ENCODE data around the gene ZNF862.

- TF ChIP-seq CREB5 (CRISPR knock-in tag; IDR thresholded peaks at IDR 0.05; ENCODE audit: low read depth) = no peak
- TF ChIP-seq ZNF70 (CRISPR knock-in tag; IDR thresholded peaks at IDR 0.05) = no peak
- no peak for TF ChIP-seq PATZ1 (CRISPR knock-in tag; IDR thresholded peaks at IDR 0.05; ENCODE audit: borderline replicate concordance)
- TF ChIP-seq ISL1 (CRISPR knock-in tag; IDR thresholded peaks at IDR 0.05) = no peak
- TF ChIP-seq ZNF8 (CRISPR knock-in tag; IDR thresholded peaks at IDR 0.05) = no peak
- TF ChIP-seq ZFP30 (CRISPR knock-in tag; IDR thresholded peaks at IDR 0.05) = no peak
- no peak for TF ChIP-seq ZNF565 (CRISPR knock-in tag; conservative IDR thresholded peaks at IDR 0.05; ENCODE audit: low read depth)
- TF ChIP-seq, protein P1, sequence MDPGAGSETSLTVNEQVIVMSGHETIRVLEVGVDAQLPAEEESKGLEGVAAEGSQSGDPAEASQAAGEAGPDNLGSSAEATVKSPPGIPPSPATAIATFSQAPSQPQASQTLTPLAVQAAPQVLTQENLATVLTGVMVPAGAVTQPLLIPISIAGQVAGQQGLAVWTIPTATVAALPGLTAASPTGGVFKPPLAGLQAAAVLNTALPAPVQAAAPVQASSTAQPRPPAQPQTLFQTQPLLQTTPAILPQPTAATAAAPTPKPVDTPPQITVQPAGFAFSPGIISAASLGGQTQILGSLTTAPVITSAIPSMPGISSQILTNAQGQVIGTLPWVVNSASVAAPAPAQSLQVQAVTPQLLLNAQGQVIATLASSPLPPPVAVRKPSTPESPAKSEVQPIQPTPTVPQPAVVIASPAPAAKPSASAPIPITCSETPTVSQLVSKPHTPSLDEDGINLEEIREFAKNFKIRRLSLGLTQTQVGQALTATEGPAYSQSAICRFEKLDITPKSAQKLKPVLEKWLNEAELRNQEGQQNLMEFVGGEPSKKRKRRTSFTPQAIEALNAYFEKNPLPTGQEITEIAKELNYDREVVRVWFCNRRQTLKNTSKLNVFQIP (CRISPR knock-in tag; IDR thresholded peaks at IDR 0.05; ENCODE audit: borderline replicate concordance, low read depth) = no peak
- no peak for TF ChIP-seq ZC3H10 (CRISPR knock-in tag; IDR thresholded peaks at IDR 0.05)
These were observed 46.4 kb downstream of the ZNF862 start for GRCh38 chr7:149884541-149884940.

Data from SK-N-SH treated with all-trans-retinoic acid at 6 μM for 48 hours (cell line).